Activated CD8-positive, alpha-beta memory T cell treated with anti-CD3 and anti-CD28 coated beads, Interleukin-2, amount 10 ng/mL, durations not matched to agents 7 days and 5 days (primary cell): ENCODE results near the gene ADGRD1. TPM values are rescaled to one million over a fixed set of nuclear protein-coding genes. Genes with fewer than 3 reads are reported as not detected.

ENCODE experiments used
- ATAC-seq: fragments of 150-1000 bp; cut with Tn5 transposase; one replicate; pipeline ENCODE4 v1.10.0; 2021; ENCODE audit warnings: moderate library complexity
- CTCF ChIA-PET: fragments of 350-600 bp; sonication (Branson Sonifier 250); formaldehyde crosslinking; loops from one replicate; lab custom pipeline; 2021; ENCODE audit warnings: antibody characterized with exemption; lab: Charles Lee
- DNase-seq: peaks from one replicate; pipeline ENCODE4 v3.0.0-alpha.2; 2020
- H3K27ac Mint-ChIP-seq: one replicate; pipeline ENCODE4 v1.8.0; 2021; ENCODE audit warnings: mild to moderate bottlenecking, mixed read lengths
- H3K27me3 Mint-ChIP-seq: one replicate; pipeline ENCODE4 v1.8.0; 2021; ENCODE audit warnings: mixed read lengths
- H3K36me3 Mint-ChIP-seq: one replicate; pipeline ENCODE4 v1.8.0; 2021; ENCODE audit warnings: mild to moderate bottlenecking, mixed read lengths
- H3K4me1 Mint-ChIP-seq: one replicate; pipeline ENCODE4 v1.8.0; 2021; ENCODE audit warnings: mixed read lengths
- H3K4me3 Mint-ChIP-seq: one replicate; pipeline ENCODE4 v1.8.0; 2021; ENCODE audit warnings: mild to moderate bottlenecking, moderate library complexity, mixed read lengths
- H3K9me3 Mint-ChIP-seq: one replicate; pipeline ENCODE4 v1.8.0; 2022; ENCODE audit warnings: low read depth, mixed read lengths
- total RNA-seq, 2 experiments: library from RNA; stranded (reverse); gene quantifications; one replicate each; pipeline ENCODE4 v1.2.3, GENCODE V29; 2021

ADGRD1 gene
- total RNA-seq, 2 experiments from 2014 or later: 0.23 to 2.2 TPM

GRCh38 chr12:130976171-130976720 is 22.5 kb downstream of the ADGRD1 start:
- peaks cover 5% of the 10 kb centered on the region for H3K27me3 Mint-ChIP-seq
- ATAC-seq (no peak), DNase-seq (no peak)
- H3K9me3 Mint-ChIP-seq: no peaks in the 10 kb centered on the region
- H3K27ac Mint-ChIP-seq: no peak overlapping the region
- H3K36me3 Mint-ChIP-seq: no peaks in the 10 kb centered on the region
- H3K4me1 Mint-ChIP-seq: no peaks in the 10 kb centered on the region
- H3K4me3 Mint-ChIP-seq: no peak overlapping the region
- CTCF ChIA-PET: no interaction called here

- no peaks in the 10 kb centered on the region for H3K4me1 Mint-ChIP-seq
- H3K27ac Mint-ChIP-seq: no peak overlapping the region
- H3K9me3 Mint-ChIP-seq: no peaks in the 10 kb centered on the region
- no peak overlapping the region for H3K4me3 Mint-ChIP-seq
- peaks cover 11% of the 10 kb centered on the region for H3K27me3 Mint-ChIP-seq
- H3K36me3 Mint-ChIP-seq: no peaks in the 10 kb centered on the region
- DNase-seq (no peak), ATAC-seq (no peak)
- CTCF ChIA-PET: no interaction called here
These were observed 23.5 kb downstream of the ADGRD1 start for GRCh38 chr12:130977046-130977742.

- peaks cover 16% of the 10 kb centered on the region for H3K27me3 Mint-ChIP-seq
These were observed 24.0 kb downstream of the ADGRD1 start for GRCh38 chr12:130977743-130978095.

GRCh38 chr12:130978785-130979184 is 25.1 kb downstream of the ADGRD1 start:
- CTCF ChIA-PET: no interaction called here
- H3K27ac Mint-ChIP-seq: no peak overlapping the region
- H3K36me3 Mint-ChIP-seq: no peaks in the 10 kb centered on the region
- no peaks in the 10 kb centered on the region for H3K9me3 Mint-ChIP-seq
- H3K4me1 Mint-ChIP-seq: no peaks in the 10 kb centered on the region
- H3K27me3 Mint-ChIP-seq: peaks cover 17% of the 10 kb centered on the region
- ATAC-seq: no peak
- no peak for DNase-seq
- H3K4me3 Mint-ChIP-seq: no peak overlapping the region

More at GRCh38 chr12:130977743-130978095, 24.0 kb downstream of the ADGRD1 start:
- no peaks in the 10 kb centered on the region for H3K9me3 Mint-ChIP-seq
- no peaks in the 10 kb centered on the region for H3K36me3 Mint-ChIP-seq
- no peak overlapping the region for H3K27ac Mint-ChIP-seq
- CTCF ChIA-PET: no interaction called here
- DNase-seq: no peak
- H3K4me3 Mint-ChIP-seq: no peak overlapping the region
- ATAC-seq: no peak
- H3K4me1 Mint-ChIP-seq: no peaks in the 10 kb centered on the region

- Mint-ChIP-seq H3K4me1 (no peaks in the 10 kb centered on the region), H3K4me3 (no peak overlapping the region), H3K36me3 (no peaks in the 10 kb centered on the region), H3K9me3 (no peaks in the 10 kb centered on the region), H3K27ac (no peak overlapping the region), H3K27me3 (peaks cover 17% of the 10 kb centered on the region)
- CTCF ChIA-PET: no interaction called here
- no peak for ATAC-seq
- no peak for DNase-seq
These were observed 27.5 kb downstream of the ADGRD1 start for GRCh38 chr12:130981074-130981742.

- no peak for DNase-seq
- CTCF ChIA-PET: no interaction called here
- Mint-ChIP-seq H3K27ac (no peak overlapping the region), H3K27me3 (peaks cover 17% of the 10 kb centered on the region), H3K9me3 (no peaks in the 10 kb centered on the region), H3K36me3 (no peaks in the 10 kb centered on the region), H3K4me3 (no peak overlapping the region), H3K4me1 (no peaks in the 10 kb centered on the region)
- ATAC-seq: no peak
These were observed 28.2 kb downstream of the ADGRD1 start for GRCh38 chr12:130981911-130982310.

- ATAC-seq (no peak), DNase-seq (no peak)
- CTCF ChIA-PET: no interaction called here
- Mint-ChIP-seq H3K36me3 (no peaks in the 10 kb centered on the region), H3K9me3 (no peaks in the 10 kb centered on the region), H3K4me1 (no peaks in the 10 kb centered on the region), H3K27me3 (peaks cover 17% of the 10 kb centered on the region), H3K4me3 (no peak overlapping the region), H3K27ac (no peak overlapping the region)
These were observed 29.0 kb downstream of the ADGRD1 start for GRCh38 chr12:130982565-130983225.

- no peaks in the 10 kb centered on the region for H3K36me3 Mint-ChIP-seq
These were observed 29.8 kb downstream of the ADGRD1 start for GRCh38 chr12:130983328-130984017.

GRCh38 chr12:130984183-130985058 is 30.7 kb downstream of the ADGRD1 start:
- Mint-ChIP-seq H3K4me1 (no peaks in the 10 kb centered on the region), H3K36me3 (no peaks in the 10 kb centered on the region), H3K4me3 (no peak overlapping the region), H3K27ac (no peak overlapping the region), H3K9me3 (no peaks in the 10 kb centered on the region), H3K27me3 (peaks cover 21% of the 10 kb centered on the region)
- CTCF ChIA-PET: interaction anchor here (0.6 kb wide), 1 partner anchor 111 kb away, joined by 6 read pairs; no protein-coding TSS in a partner anchor
- DNase-seq: no peak
- ATAC-seq: no peak

More at GRCh38 chr12:130983328-130984017, 29.8 kb downstream of the ADGRD1 start:
- ATAC-seq (no peak), DNase-seq (no peak)
- Mint-ChIP-seq H3K27me3 (peaks cover 17% of the 10 kb centered on the region), H3K4me1 (no peaks in the 10 kb centered on the region), H3K4me3 (no peak overlapping the region), H3K27ac (no peak overlapping the region), H3K9me3 (no peaks in the 10 kb centered on the region)
- CTCF ChIA-PET: no interaction called here

GRCh38 chr12:130987151-130987931 is 33.6 kb downstream of the ADGRD1 start:
- ATAC-seq: no peak
- Mint-ChIP-seq H3K4me3 (no peak overlapping the region), H3K27me3 (peaks cover 13% of the 10 kb centered on the region), H3K9me3 (no peaks in the 10 kb centered on the region), H3K4me1 (no peaks in the 10 kb centered on the region), H3K27ac (no peak overlapping the region), H3K36me3 (no peaks in the 10 kb centered on the region)
- CTCF ChIA-PET: no interaction called here
- no peak for DNase-seq

GRCh38 chr12:130988261-130988660 is 34.6 kb downstream of the ADGRD1 start:
- DNase-seq (no peak), ATAC-seq (no peak)
- Mint-ChIP-seq H3K4me1 (no peaks in the 10 kb centered on the region), H3K27me3 (peaks cover 15% of the 10 kb centered on the region), H3K9me3 (no peaks in the 10 kb centered on the region), H3K27ac (no peak overlapping the region), H3K36me3 (no peaks in the 10 kb centered on the region), H3K4me3 (no peak overlapping the region)
- CTCF ChIA-PET: no interaction called here

GRCh38 chr12:130988751-130989150 is 35.0 kb downstream of the ADGRD1 start:
- CTCF ChIA-PET: no interaction called here
- Mint-ChIP-seq H3K27ac (no peak overlapping the region), H3K27me3 (peaks cover 18% of the 10 kb centered on the region), H3K9me3 (no peaks in the 10 kb centered on the region), H3K4me3 (no peak overlapping the region), H3K36me3 (no peaks in the 10 kb centered on the region), H3K4me1 (no peaks in the 10 kb centered on the region)
- DNase-seq: no peak
- no peak for ATAC-seq
